GM18951 (cell line): ENCODE results near the gene FAM171A1.
"Not testable (repeated sequence)": the region's sequence is repeated elsewhere in the genome, so short reads cannot be mapped to it uniquely, and the experiment has no call there.

Experiments
- POLR2A ChIP-seq: IDR thresholded peaks from 4 replicates; pipeline ENCODE4 v1.6.1; 2011; ENCODE audit warnings: mild to moderate bottlenecking; ENCODE audit not compliant: insufficient read length, insufficient read depth; ENCODE audit errors: extremely low read depth
- in situ Hi-C: fragments of 300-500 bp; cut with MboI; formaldehyde crosslinking; loops from one replicate; pipeline ENCODE4 v1.12.0; 2022; ENCODE audit warnings: low sequenced_read_pairs, mixed read lengths, inconsistent platforms; ENCODE audit not compliant: unreplicated experiment

The FAM171A1 gene

GRCh38 chr10:15313047-15313446 is 58.0 kb downstream of the FAM171A1 start:
- TF ChIP-seq POLR2A, result no peak
- in situ Hi-C loops, result no loop called here

- TF ChIP-seq POLR2A, result no peak
Measured at GRCh38 chr10:15311569-15312280, 59.4 kb downstream of the FAM171A1 start.

GRCh38 chr10:15310776-15311568 is 60.1 kb downstream of the FAM171A1 start:
- TF ChIP-seq POLR2A, result no peak
- in situ Hi-C loops, result no loop called here

More at GRCh38 chr10:15311569-15312280, 59.4 kb downstream of the FAM171A1 start:
- in situ Hi-C loops, result no loop called here

DNA sequence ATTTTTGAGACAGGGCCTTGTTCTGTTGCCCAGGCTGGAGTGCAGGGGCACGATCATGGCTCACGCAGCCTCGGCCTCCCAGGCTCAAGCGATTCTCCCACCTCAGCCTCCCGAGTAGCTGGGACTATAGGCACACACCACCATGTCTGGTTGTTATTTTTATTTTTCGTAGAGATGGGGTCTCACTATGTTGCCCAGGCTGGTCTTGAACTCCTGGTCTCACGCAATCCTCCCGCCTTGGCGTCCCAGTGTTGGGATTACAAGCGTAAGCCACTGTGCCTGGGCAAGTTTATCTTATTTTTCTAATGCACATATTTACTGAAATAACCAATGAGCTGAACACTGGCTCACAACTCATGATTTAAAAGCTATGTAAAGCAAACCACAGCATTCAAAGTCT is 61.9 kb downstream of the FAM171A1 start:
- in situ Hi-C loops, result no loop called here
- no peak for TF ChIP-seq POLR2A

GRCh38 chr10:15306735-15307280 is 64.3 kb downstream of the FAM171A1 start:
- in situ Hi-C loops, result no loop called here
- TF ChIP-seq POLR2A, result no peak

GRCh38 chr10:15305634-15306033 is 65.5 kb downstream of the FAM171A1 start:
- no peak for TF ChIP-seq POLR2A
- in situ Hi-C loops, result no loop called here

DNA sequence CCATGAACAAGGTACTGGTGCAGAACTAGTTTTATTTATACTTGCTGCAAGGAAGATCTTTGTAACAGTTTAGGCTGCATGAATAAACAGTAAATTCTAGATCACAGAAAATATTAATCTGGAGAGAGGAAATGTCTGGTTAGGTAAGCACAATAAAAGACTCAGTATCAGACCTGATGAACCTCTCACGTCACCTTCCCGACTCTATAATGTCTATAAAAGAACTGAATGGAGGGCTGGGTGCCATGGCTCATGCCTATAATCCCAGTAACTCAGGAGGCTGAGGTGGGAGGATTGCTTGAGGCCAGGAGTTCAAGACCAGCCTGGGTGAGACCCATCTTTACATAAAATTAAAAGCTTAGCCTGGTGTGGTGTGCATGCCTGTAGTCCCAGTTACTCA is 65.9 kb downstream of the FAM171A1 start:
- no peak for TF ChIP-seq POLR2A
- in situ Hi-C loops, result no loop called here

DNA sequence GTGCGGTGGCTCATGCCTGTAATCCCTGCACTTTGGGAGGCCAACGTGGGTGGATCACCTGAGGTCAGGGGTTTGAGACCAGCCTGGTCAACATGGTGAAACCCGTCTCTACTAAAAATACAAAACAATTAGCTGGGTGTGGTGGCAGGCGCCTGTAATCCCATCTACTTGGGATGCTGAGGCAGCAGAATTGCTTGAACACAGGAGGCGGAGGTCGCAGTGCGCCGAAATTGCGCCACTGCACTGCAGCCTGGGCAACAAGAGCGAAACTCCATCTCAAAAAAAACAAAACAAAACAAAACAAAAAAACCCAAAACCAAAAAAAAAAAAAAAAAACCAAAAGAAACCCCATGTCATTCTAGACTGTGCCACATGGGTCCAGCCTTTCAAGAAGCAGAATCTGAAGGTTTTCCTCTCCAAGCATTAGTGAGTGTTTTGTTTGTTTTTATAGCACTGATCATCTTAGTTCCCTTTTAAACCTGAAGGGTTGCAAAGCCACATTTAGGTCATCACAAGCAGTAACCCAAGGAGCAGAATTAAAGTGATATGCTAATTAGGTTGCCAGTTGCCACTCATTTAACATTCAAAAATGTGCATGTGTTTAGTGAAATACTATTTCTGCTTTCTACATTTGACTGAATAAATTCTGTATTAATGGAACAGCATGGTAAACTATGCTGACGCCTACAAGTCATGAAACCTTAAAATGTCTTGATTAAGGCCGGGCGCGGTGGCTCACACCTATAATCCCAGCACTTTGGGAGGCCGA is 68.7 kb downstream of the FAM171A1 start:
- in situ Hi-C loops, result not testable (repeated sequence)

DNA sequence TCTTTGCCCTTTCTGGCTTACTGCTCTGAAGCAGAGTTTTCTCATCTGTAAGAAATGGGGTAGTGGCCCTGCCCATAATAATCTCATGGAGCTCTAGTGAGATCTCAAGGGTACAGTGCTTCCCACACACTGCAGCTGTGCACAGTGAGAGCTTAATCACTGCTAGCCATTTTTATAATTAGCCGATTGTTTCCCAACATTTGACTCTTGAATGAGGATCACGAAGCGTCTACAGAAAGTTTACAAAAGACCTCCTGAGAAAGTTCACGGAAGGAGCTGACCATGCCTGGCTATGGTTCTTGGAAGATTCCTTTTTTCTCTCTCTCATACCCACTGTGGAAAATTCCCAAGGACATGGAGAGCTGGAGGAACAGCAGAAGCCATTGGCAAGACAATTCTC is 70.4 kb downstream of the FAM171A1 start:
- TF ChIP-seq POLR2A, result no peak
- in situ Hi-C loops, result no loop called here

DNA sequence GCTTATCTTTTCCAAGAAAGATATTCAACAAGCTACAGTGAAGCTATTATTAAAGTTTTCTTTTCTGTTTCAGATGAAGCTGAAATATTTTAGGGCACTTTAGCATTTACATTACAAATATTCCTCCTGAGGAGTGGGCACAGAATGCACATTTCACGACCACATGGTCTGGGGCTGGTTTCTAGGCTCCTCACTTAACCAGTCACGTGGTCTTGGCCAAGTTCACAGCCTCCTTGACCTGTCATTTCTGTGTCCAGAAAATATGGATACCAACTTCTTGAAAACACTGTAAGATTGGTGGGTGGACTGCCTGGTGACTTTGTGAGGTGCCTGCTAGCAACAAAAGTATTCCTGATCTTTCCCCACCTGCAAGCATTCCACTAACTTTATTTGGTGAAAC is 70.9 kb downstream of the FAM171A1 start:
- TF ChIP-seq POLR2A, result no peak
- in situ Hi-C loops, result no loop called here

DNA sequence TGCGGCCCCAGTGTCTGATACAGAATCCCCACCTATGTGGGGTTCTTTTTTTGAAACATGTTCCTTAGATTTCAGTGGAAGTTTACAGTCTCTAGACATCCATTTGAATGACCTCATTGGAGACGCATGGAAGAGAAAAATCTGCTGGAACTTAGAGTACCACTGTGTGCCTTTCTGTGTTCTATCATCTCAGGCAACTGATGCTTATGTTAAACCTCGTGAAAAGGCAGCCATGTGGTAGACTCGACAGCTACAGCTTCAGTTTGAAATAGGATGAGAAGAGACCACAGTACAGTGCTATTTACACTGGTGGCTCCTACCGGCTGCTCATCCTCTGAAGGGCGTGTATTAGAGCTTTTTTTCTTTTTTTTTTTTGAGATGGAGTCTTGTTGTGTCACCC is 74.4 kb downstream of the FAM171A1 start:
- in situ Hi-C loops, result no loop called here
- no peak for TF ChIP-seq POLR2A

DNA sequence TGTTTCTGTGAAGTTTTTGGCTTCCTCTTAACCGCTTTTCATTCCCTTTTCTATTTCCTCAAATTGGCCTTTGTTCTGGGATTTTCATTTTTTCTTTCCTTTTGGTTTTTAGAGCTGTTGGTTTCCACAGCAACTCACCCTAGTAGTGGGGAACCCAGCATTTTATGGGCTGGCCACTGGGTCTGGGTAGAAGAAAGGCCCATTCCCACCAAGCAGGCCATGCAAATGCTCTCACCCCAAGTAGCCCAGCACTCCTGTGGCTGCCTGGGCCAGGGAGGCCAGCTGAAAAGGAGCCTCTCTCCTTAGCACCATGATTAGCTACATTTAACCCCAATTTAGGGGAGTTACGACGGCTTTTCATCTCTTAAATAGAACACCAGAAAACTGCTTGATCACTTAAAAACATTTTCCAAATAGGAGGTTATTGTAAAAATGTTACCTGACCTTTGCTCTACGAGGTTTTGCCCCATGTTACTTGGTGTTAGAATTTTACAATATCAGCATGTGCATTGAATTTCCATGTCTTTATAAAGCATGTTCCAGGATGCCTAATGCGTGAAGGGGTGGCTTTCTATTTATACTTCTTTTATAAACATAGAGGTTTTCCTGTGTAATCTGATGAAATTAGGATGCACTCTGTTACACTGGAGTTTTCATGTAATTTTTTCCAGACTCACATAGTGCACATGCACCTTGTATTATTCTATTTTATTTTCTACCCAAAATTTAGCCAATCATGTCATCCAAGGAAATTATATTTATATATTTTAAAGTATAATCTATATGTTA is 75.4 kb downstream of the FAM171A1 start:
- no peak for TF ChIP-seq POLR2A
- in situ Hi-C loops, result no loop called here
